Progenitor cell of endocrine pancreas (in vitro differentiated cells): Measurements from ENCODE around the gene DNAAF8. TPM values are rescaled to one million over a fixed set of nuclear protein-coding genes. Genes with fewer than 3 reads are reported as not detected.

Experiments used
- DNase-seq: peaks from one replicate; pipeline ENCODE4 v3.0.0; 2021; ENCODE audit warnings: low spot score; ENCODE audit not compliant: unreplicated experiment
- H3K27ac Mint-ChIP-seq: 2 replicates; pipeline ENCODE4 v1.8.0; 2021; ENCODE audit warnings: mild to moderate bottlenecking, moderate library complexity, mixed read lengths
- H3K27me3 Mint-ChIP-seq: 2 replicates; pipeline ENCODE4 v1.8.0; 2021; ENCODE audit warnings: mixed read lengths
- H3K36me3 Mint-ChIP-seq: 2 replicates; pipeline ENCODE4 v1.8.0; 2022; ENCODE audit warnings: mixed read lengths; ENCODE audit not compliant: insufficient read depth
- H3K4me1 Mint-ChIP-seq: 2 replicates; pipeline ENCODE4 v1.8.0; 2021; ENCODE audit warnings: low read depth, mixed read lengths
- H3K4me3 Mint-ChIP-seq: 2 replicates; pipeline ENCODE4 v1.8.0; 2021; ENCODE audit warnings: low read depth, mild to moderate bottlenecking, moderate library complexity, mixed read lengths
- H3K9me3 Mint-ChIP-seq: 2 replicates; pipeline ENCODE4 v1.8.0; 2021; ENCODE audit warnings: low read depth, mixed read lengths
- total RNA-seq: library from RNA; stranded (reverse); gene quantifications from 2 replicates; pipeline ENCODE4 v1.2.1, GENCODE V29; 2021
- TF ChIP-seq, protein P1 (sequence below): fragments of 200-600 bp; sonication (generic); IDR thresholded peaks from one replicate; pipeline ENCODE4 v1.5.0; 2021; ENCODE audit warnings: antibody characterized with exemption, mild to moderate bottlenecking; ENCODE audit not compliant: unreplicated experiment

Gene DNAAF8
- total RNA-seq, 1 donor from 2014 or later: 1.1 TPM

DNA sequence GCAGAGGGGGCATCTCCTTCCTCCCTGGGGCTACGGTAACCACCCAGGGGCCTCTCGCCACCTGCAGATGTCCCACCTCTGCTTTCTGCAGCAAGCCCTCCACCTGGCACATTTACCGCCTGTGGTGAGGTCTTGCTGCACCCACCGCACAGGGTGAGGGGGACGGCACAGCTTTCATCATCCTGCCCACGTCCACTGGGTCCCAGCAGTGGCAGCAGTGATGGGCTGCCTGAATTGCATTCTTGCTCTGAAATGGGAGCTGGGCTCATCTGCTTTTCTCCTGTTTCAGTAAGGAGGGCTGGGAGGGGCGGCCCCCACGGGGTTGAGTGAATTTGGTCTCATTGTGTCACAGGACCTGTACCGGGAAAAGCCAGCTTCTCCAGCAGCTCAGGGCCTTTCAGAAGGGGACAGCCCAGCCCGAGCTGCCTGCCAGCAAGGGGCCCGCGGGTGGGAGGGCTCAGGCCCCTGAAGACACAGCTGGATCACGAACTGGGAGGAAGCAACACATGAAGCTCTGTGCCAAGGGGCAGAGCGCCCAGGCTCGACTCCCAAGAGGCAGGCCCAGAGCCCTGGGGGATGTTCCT lies 12.7 kb downstream of the DNAAF8 start:
- no peak for DNase-seq
- Mint-ChIP-seq H3K9me3 (no peaks in the 10 kb centered on the region), H3K4me1 (peaks cover 1% of the 10 kb centered on the region), H3K4me3 (no peak overlapping the region), H3K27ac (no peak overlapping the region), H3K36me3 (peaks cover 3% of the 10 kb centered on the region), H3K27me3 (peaks cover 4% of the 10 kb centered on the region)
- TF ChIP-seq, protein P1, sequence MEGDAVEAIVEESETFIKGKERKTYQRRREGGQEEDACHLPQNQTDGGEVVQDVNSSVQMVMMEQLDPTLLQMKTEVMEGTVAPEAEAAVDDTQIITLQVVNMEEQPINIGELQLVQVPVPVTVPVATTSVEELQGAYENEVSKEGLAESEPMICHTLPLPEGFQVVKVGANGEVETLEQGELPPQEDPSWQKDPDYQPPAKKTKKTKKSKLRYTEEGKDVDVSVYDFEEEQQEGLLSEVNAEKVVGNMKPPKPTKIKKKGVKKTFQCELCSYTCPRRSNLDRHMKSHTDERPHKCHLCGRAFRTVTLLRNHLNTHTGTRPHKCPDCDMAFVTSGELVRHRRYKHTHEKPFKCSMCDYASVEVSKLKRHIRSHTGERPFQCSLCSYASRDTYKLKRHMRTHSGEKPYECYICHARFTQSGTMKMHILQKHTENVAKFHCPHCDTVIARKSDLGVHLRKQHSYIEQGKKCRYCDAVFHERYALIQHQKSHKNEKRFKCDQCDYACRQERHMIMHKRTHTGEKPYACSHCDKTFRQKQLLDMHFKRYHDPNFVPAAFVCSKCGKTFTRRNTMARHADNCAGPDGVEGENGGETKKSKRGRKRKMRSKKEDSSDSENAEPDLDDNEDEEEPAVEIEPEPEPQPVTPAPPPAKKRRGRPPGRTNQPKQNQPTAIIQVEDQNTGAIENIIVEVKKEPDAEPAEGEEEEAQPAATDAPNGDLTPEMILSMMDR: no peak

- Mint-ChIP-seq H3K9me3 (no peaks in the 10 kb centered on the region), H3K27ac (peak overlapping the region; percentile 34), H3K4me1 (peaks cover 1% of the 10 kb centered on the region), H3K4me3 (no peak overlapping the region), H3K27me3 (peaks cover 4% of the 10 kb centered on the region), H3K36me3 (peaks cover 4% of the 10 kb centered on the region)
- TF ChIP-seq, protein P1: no peak
- no peak for DNase-seq
Observed at GRCh38 chr16:4747906-4748681, 13.8 kb downstream of the DNAAF8 start.

- Mint-ChIP-seq H3K4me1 (no peaks in the 10 kb centered on the region), H3K27ac (no peak overlapping the region), H3K36me3 (peaks cover 5% of the 10 kb centered on the region), H3K27me3 (no peaks in the 10 kb centered on the region), H3K4me3 (no peak overlapping the region), H3K9me3 (no peaks in the 10 kb centered on the region)
- TF ChIP-seq, protein P1: no peak
- no peak for DNase-seq
Observed at GRCh38 chr16:4748682-4749411, 14.5 kb downstream of the DNAAF8 start.

GRCh38 chr16:4749700-4750257 lies 15.4 kb downstream of the DNAAF8 start:
- TF ChIP-seq, protein P1: no peak
- H3K4me1 Mint-ChIP-seq: no peaks in the 10 kb centered on the region
- no peak overlapping the region for H3K27ac Mint-ChIP-seq
- no peak overlapping the region for H3K4me3 Mint-ChIP-seq
- DNase-seq: no peak
- H3K27me3 Mint-ChIP-seq: no peaks in the 10 kb centered on the region
- peaks cover 7% of the 10 kb centered on the region for H3K36me3 Mint-ChIP-seq
- no peaks in the 10 kb centered on the region for H3K9me3 Mint-ChIP-seq

- Mint-ChIP-seq H3K27me3 (no peaks in the 10 kb centered on the region), H3K4me3 (no peak overlapping the region), H3K27ac (no peak overlapping the region), H3K9me3 (peaks cover 3% of the 10 kb centered on the region), H3K36me3 (peaks cover 16% of the 10 kb centered on the region), H3K4me1 (no peaks in the 10 kb centered on the region)
- TF ChIP-seq, protein P1: no peak
- no peak for DNase-seq
Observed at GRCh38 chr16:4750896-4751295, 16.6 kb downstream of the DNAAF8 start.
